TTC549 (cell line): ENCODE measurements around the gene CTTNBP2.

Experiments
- FAIRE-seq: peaks from 2 replicates; lab custom pipeline; 2012; peaks lifted over from hg19 to GRCh38; lab: Jason Lieb, UNC

CTTNBP2 gene

GRCh38 chr7:117825132-117825531, 48.1 kb downstream of the CTTNBP2 start:
- FAIRE-seq, result no peak

- FAIRE-seq, result no peak
These were observed 48.6 kb downstream of the CTTNBP2 start for GRCh38 chr7:117824592-117824991.

- no peak for FAIRE-seq
These were observed 53.7 kb downstream of the CTTNBP2 start for GRCh38 chr7:117819558-117819957.

GRCh38 chr7:117818232-117818631, 55.0 kb downstream of the CTTNBP2 start:
- no peak for FAIRE-seq

- FAIRE-seq, result no peak
These were observed 56.5 kb downstream of the CTTNBP2 start for GRCh38 chr7:117816727-117817126.

GRCh38 chr7:117811696-117812095, 61.5 kb downstream of the CTTNBP2 start:
- FAIRE-seq, result peak; percentile 93

- FAIRE-seq, result no peak
These were observed 62.4 kb downstream of the CTTNBP2 start for GRCh38 chr7:117810642-117811512.

GRCh38 chr7:117809958-117810357, 63.3 kb downstream of the CTTNBP2 start:
- no peak for FAIRE-seq

GRCh38 chr7:117808910-117809705, 64.1 kb downstream of the CTTNBP2 start:
- no peak for FAIRE-seq

GRCh38 chr7:117808341-117808757, 64.9 kb downstream of the CTTNBP2 start:
- no peak for FAIRE-seq

GRCh38 chr7:117807676-117808075, 65.6 kb downstream of the CTTNBP2 start:
- FAIRE-seq, result no peak

- no peak for FAIRE-seq
These were observed 67.2 kb downstream of the CTTNBP2 start for GRCh38 chr7:117806011-117806410.

- FAIRE-seq, result no peak
These were observed 68.0 kb downstream of the CTTNBP2 start for GRCh38 chr7:117805241-117805640.

GRCh38 chr7:117803476-117803875, 69.8 kb downstream of the CTTNBP2 start:
- FAIRE-seq, result no peak

- FAIRE-seq, result no peak
These were observed 70.6 kb downstream of the CTTNBP2 start for GRCh38 chr7:117802660-117803059.

- FAIRE-seq, result no peak
These were observed 72.4 kb downstream of the CTTNBP2 start for GRCh38 chr7:117800841-117801240.

GRCh38 chr7:117800406-117800805, 72.8 kb downstream of the CTTNBP2 start:
- FAIRE-seq, result no peak

GRCh38 chr7:117796889-117797288, 76.4 kb downstream of the CTTNBP2 start:
- FAIRE-seq, result no peak

GRCh38 chr7:117793976-117794375, 79.3 kb downstream of the CTTNBP2 start:
- FAIRE-seq, result no peak

- FAIRE-seq, result no peak
These were observed 79.7 kb downstream of the CTTNBP2 start for GRCh38 chr7:117793521-117793920.

GRCh38 chr7:117791877-117792780, 81.1 kb downstream of the CTTNBP2 start:
- FAIRE-seq, result no peak

- FAIRE-seq, result no peak
These were observed 82.5 kb downstream of the CTTNBP2 start for GRCh38 chr7:117790731-117791130.
